ENCODE results near the gene CHAD.

Gene CHAD

DNA sequence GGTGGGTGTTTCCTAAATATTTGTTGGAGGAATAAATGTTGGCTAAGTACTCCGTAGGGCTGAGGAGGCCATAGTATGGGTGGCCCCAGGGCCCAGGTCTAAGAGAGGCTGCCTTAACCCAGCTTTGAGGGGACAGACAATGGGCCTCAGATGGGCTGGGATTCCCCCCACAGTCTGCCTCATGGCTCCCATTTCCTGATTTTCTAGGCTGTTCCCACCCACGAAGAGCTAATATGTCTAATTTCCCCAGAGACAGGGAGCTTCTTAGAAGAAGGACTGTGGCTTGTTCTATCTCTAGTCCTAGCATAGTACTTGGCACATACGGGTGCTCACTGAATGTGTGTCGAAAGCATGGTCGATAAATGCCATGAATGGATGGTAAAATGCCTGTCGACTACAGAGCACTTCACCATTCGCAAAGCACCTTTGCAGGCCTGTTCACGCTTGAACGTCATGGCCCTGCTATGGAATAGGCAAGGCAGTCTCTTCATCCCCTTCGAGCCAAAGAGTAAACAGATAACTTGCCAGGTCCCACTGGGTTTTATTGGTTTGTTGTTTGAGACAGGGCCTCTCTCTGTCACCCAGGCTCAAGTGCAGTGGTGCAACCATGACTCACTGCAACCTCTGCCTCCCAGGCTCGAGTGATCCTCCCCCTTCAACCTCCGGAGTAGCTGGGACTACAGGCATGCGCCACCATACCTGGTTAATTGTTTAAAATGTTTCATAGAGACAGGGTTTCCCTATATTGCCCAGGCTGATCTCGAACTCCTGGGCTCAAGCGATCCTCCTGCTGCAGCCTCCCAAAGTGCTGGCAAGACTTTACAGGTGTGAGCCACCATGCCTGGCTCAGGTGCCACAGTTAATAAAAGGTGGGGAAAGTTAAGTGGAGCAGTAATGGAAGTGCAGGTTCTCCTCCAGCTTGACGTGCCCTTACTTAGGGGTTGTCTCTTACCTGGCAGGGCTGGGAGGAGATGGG, 9.7 kb downstream of the CHAD start:
- no peak overlapping the region for H3K4me3 ChIP-seq (ENCODE audit: low read length)
- DNase-seq (ENCODE audit: low read depth) = peak; percentile 70
- TF ChIP-seq, protein P1, sequence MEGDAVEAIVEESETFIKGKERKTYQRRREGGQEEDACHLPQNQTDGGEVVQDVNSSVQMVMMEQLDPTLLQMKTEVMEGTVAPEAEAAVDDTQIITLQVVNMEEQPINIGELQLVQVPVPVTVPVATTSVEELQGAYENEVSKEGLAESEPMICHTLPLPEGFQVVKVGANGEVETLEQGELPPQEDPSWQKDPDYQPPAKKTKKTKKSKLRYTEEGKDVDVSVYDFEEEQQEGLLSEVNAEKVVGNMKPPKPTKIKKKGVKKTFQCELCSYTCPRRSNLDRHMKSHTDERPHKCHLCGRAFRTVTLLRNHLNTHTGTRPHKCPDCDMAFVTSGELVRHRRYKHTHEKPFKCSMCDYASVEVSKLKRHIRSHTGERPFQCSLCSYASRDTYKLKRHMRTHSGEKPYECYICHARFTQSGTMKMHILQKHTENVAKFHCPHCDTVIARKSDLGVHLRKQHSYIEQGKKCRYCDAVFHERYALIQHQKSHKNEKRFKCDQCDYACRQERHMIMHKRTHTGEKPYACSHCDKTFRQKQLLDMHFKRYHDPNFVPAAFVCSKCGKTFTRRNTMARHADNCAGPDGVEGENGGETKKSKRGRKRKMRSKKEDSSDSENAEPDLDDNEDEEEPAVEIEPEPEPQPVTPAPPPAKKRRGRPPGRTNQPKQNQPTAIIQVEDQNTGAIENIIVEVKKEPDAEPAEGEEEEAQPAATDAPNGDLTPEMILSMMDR (IDR thresholded peaks at IDR 0.05; ENCODE audit: insufficient read depth, low read depth, low read length, missing control alignments) = no peak

DNA sequence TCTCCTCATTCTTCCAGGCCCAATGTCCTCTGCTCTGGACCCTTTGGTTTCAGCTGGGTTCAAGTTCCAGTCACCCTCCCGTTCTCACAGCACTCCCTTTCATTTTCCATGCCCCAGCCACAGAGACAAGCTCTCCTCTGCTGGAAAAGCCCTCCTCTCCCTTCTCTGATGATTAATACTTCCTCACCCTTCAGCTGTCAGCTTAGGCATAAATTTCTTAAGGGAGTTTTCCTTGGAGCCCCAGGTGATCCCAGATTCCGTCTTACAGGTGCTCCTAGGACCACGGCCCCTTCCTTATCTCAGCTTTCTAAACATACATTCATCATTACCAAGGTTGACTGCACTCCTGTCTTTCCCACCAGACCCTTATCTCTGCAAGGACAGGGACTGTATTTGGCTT, 10.4 kb downstream of the CHAD start:
- H3K4me3 ChIP-seq (ENCODE audit: low read length) = no peak overlapping the region
- peak; percentile 64 for DNase-seq (ENCODE audit: low read depth)
- TF ChIP-seq, protein P1 (IDR thresholded peaks at IDR 0.05; ENCODE audit: insufficient read depth, low read depth, low read length, missing control alignments) = no peak

DNA sequence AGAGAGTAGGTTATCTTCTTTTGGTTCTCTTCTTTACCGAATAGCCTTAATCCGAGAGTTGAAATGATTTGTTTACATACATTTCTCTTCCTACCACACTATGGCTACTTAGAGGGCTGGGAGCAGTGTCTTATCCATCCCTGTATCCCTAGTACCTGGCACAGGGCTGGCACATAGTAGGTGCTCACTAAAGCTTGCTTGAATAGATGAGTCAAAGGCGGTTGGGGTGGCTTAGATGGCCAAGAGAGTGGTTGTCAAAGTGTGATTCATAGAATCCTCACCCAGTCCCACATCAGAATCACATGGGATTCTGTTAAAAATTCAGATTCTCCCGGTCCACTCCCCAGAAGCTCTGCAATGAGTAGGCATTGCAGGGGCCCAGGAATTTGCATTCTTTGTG, 11.1 kb downstream of the CHAD start:
- peak; percentile 17 for DNase-seq (ENCODE audit: low read depth)
- no peak overlapping the region for H3K4me3 ChIP-seq (ENCODE audit: low read length)
- TF ChIP-seq, protein P1 (IDR thresholded peaks at IDR 0.05; ENCODE audit: insufficient read depth, low read depth, low read length, missing control alignments) = no peak

DNA sequence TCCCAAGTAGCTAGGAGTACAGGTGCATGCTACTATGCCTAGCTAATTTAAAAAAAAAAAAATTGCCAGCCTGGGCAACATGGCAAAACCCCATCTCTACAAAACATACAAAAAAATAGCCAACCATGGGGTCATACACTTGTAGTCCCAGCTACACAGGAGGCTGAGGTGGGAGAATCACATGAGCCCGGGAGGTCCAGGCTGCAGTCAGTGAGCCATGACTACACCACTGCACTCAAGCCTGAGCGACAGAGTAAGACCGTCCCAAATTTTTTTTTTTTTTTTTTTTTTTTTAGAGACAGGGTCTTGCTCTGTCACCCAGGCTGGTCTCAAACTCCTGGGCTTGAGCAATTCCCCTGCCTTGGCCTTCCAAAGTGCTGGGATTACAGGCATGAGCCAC, 14.8 kb downstream of the CHAD start:
- TF ChIP-seq, protein P1 (IDR thresholded peaks at IDR 0.05; ENCODE audit: insufficient read depth, low read depth, low read length, missing control alignments) = no peak
- no peak for DNase-seq (ENCODE audit: low read depth)
- no peak overlapping the region for H3K4me3 ChIP-seq (ENCODE audit: low read length)

DNA sequence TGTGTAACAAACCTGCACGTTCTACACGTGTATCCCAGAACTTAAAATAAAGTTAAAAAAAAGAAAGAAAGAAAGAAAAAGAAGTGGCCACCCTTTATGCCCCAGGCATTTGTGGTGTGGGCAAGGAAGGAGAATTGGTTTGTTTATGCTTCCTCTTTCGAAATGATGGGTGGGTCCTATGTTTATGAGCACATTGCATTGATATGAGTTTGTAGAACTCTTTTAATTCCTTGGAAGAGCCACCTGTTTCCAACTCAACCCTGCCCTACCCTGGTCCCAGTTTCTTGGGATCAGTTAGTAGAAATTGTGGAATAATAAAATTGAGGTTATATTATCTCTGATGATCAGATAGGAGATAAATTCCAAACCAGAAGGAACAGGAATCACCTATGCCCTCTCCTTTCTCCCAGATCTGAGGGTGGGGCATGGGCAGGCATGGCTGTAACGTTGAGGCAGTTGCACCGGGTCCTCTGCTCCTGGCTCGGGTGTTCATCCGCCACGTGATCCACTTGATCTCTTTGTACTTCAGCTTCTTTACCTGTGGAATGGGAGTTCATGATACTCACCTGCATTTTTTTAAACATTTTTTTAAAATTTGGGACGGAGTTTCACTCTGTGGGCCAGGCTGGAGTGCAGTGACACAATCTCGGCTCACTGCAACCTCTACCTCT, 15.9 kb downstream of the CHAD start:
- TF ChIP-seq, protein P1 (IDR thresholded peaks at IDR 0.05; ENCODE audit: insufficient read depth, low read depth, low read length, missing control alignments) = no peak
- no peak overlapping the region for H3K4me3 ChIP-seq (ENCODE audit: low read length)
- DNase-seq (ENCODE audit: low read depth) = peak; percentile 77

DNA sequence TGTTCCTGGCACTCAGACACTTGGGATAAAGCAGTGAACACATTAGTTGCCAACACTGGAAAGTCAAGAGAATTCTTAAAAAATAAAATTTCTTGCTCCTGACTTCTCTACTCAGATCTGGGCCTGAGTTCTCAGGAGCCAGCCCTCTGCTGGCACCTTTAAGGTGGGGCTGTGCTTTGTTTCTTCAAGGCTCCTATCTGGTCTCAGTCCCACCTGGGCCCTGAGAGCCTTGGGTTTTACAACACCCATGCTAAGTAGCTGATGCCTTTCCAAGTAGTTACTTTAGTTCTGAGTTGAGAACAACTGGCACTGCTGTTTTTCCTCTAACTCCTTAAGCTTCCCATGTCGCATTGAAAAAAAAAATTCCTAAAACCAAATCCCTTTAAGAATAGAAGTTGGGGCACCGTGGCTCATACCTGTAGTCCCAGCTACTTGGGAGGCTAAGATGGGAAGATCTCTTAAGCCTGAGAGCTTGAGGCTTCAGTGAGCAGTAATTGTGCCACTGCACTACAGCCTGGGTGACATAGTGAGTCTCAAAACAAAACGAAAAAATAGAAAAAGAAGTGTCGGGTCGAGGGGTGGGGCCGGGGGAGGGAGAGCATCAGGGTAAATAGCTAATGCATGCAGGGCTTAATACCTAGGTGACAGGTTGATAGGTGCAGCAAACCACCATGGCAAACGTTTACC, 16.6 kb downstream of the CHAD start:
- no peak for DNase-seq (ENCODE audit: low read depth)
- TF ChIP-seq, protein P1 (IDR thresholded peaks at IDR 0.05; ENCODE audit: insufficient read depth, low read depth, low read length, missing control alignments) = no peak
- H3K4me3 ChIP-seq (ENCODE audit: low read length) = no peak overlapping the region

Data from epithelial cell of esophagus (primary cell).